Hepatocyte (in vitro differentiated cells): ENCODE data around the gene ANAPC10. TPM values are rescaled to one million over a fixed set of nuclear protein-coding genes. Genes with fewer than 3 reads are reported as not detected.

Source experiments
- DNase-seq: peaks from one replicate; pipeline ENCODE4 v3.0.0-alpha.2; 2016; ENCODE audit warnings: low spot score
- H2AFZ ChIP-seq: fragments of 200-600 bp; sonication (generic); 2 replicates; pipeline ENCODE4 v1.6.0; 2016; ENCODE audit warnings: antibody characterized with exemption, mild to moderate bottlenecking
- H3K27ac ChIP-seq: fragments of 200-600 bp; sonication (generic); 2 replicates; pipeline ENCODE4 v1.5.1; 2016; ENCODE audit warnings: mild to moderate bottlenecking
- H3K27me3 ChIP-seq: fragments of 200-600 bp; sonication (generic); 2 replicates; pipeline ENCODE4 v1.6.1; 2016
- H3K36me3 ChIP-seq: fragments of 200-600 bp; sonication (generic); replicated peaks from 2 replicates; pipeline ENCODE4 v1.5.1; 2016; ENCODE audit warnings: low read depth; ENCODE audit not compliant: insufficient read depth
- H3K4me1 ChIP-seq: fragments of 200-600 bp; sonication (generic); 2 replicates; pipeline ENCODE4 v1.5.1; 2016; ENCODE audit warnings: mild to moderate bottlenecking, moderate library complexity; ENCODE audit not compliant: insufficient read depth
- H3K4me2 ChIP-seq: fragments of 200-600 bp; sonication (generic); 2 replicates; pipeline ENCODE4 v1.6.0; 2016
- H3K4me3 ChIP-seq: fragments of 200-600 bp; sonication (generic); 2 replicates; pipeline ENCODE4 v1.5.1; 2016; ENCODE audit warnings: mild to moderate bottlenecking
- H3K79me2 ChIP-seq: fragments of 200-600 bp; sonication (generic); 2 replicates; pipeline ENCODE4 v1.6.0; 2017; ENCODE audit warnings: mild to moderate bottlenecking
- H3K9me2 ChIP-seq: fragments of 200-600 bp; sonication (generic); replicated peaks from 2 replicates; pipeline ENCODE4 v1.6.0; 2017; ENCODE audit warnings: mild to moderate bottlenecking; ENCODE audit not compliant: insufficient read depth
- H3K9me3 ChIP-seq: fragments of 200-600 bp; sonication (generic); 2 replicates; pipeline ENCODE4 v1.5.1; 2016; ENCODE audit warnings: low read depth, mild to moderate bottlenecking
- H4K20me1 ChIP-seq: fragments of 200-600 bp; sonication (generic); 2 replicates; pipeline ENCODE4 v1.6.0; 2016; ENCODE audit warnings: mild to moderate bottlenecking; ENCODE audit not compliant: insufficient read depth, poor library complexity, severe bottlenecking
- EZH2 ChIP-seq: fragments of 200-600 bp; sonication (generic); IDR thresholded peaks from 2 replicates; pipeline ENCODE4 v1.6.1; 2016; ENCODE audit warnings: antibody characterized with exemption, mild to moderate bottlenecking, borderline replicate concordance
- EZH2phosphoT487 ChIP-seq: fragments of 200-600 bp; sonication (generic); IDR thresholded peaks from one replicate; pipeline ENCODE4 v1.6.1; 2018; ENCODE audit warnings: antibody characterized with exemption, mild to moderate bottlenecking, low read depth, moderate library complexity; ENCODE audit not compliant: unreplicated experiment, severe bottlenecking
- WGBS: methylation state at CpG from one replicate; pipeline ENCODE4 v1.1.6; 2016; ENCODE audit warnings: low lambda C conversion rate; ENCODE audit errors: missing lambda C conversion rate; 5-methylcytosine and 5-hydroxymethylcytosine counted together
- polyA plus RNA-seq: library from polyadenylated mRNA; unstranded; fragments of >200 nt; fragmentation: Nextera tagmentation; extraction: Ambion mirVana; gene quantifications from 2 replicates; pipeline ENCODE4 v1.2.1, GENCODE V29; 2016
- total RNA-seq: library from RNA; depleted of rRNA; stranded (reverse); fragments of >200 nt; gene quantifications from 2 replicates; pipeline ENCODE4 v1.2.3, GENCODE V29; 2014
- TF ChIP-seq, protein P1 (sequence below): fragments of 200-600 bp; sonication (generic); IDR thresholded peaks from 2 replicates; pipeline ENCODE4 v1.5.1; 2016; ENCODE audit warnings: antibody characterized with exemption, mild to moderate bottlenecking; ENCODE audit not compliant: poor library complexity

The ANAPC10 gene
- total and polyA plus RNA-seq, 2 experiments from 2014 or later, result 27.2 to 31.0 TPM

DNA sequence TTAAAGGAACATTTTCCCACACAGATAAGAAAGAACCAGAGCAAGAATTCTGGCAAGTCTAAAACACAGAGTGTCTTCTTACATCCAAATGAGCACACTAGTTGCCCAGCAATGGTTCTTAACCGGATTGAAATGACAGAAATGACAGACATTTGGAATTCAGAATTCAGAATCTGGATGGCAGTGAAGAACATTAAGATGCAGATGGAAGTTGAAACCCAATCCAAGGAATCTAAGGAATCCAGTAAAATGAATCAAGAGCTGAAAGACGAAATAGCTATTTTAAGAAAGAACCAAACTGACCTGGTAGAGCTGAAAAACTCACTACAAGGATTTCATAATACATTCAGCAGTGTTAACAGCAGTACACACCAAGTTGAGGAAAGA is 21.5 kb downstream of the ANAPC10 start:
- TF ChIP-seq EZH2phosphoT487 (no peak), EZH2 (no peak)
- TF ChIP-seq, protein P1, sequence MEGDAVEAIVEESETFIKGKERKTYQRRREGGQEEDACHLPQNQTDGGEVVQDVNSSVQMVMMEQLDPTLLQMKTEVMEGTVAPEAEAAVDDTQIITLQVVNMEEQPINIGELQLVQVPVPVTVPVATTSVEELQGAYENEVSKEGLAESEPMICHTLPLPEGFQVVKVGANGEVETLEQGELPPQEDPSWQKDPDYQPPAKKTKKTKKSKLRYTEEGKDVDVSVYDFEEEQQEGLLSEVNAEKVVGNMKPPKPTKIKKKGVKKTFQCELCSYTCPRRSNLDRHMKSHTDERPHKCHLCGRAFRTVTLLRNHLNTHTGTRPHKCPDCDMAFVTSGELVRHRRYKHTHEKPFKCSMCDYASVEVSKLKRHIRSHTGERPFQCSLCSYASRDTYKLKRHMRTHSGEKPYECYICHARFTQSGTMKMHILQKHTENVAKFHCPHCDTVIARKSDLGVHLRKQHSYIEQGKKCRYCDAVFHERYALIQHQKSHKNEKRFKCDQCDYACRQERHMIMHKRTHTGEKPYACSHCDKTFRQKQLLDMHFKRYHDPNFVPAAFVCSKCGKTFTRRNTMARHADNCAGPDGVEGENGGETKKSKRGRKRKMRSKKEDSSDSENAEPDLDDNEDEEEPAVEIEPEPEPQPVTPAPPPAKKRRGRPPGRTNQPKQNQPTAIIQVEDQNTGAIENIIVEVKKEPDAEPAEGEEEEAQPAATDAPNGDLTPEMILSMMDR, result no peak
- Histone ChIP-seq H3K36me3 (no peaks in the 10 kb centered on the region), H3K9me3 (no peaks in the 10 kb centered on the region), H4K20me1 (no peaks in the 10 kb centered on the region), H3K4me2 (no peak overlapping the region), H3K4me1 (no peaks in the 10 kb centered on the region), H3K4me3 (no peak overlapping the region), H3K27ac (no peak overlapping the region), H2AFZ (no peak overlapping the region), H3K27me3 (no peaks in the 10 kb centered on the region), H3K79me2 (peaks cover 31% of the 10 kb centered on the region), H3K9me2 (no peaks in the 10 kb centered on the region)
- DNase-seq, result no peak
- WGBS, result 81% methylated on average over 2 of the region's 2 CpGs

- H3K9me3 ChIP-seq, result no peaks in the 10 kb centered on the region
- H3K9me2 ChIP-seq, result no peaks in the 10 kb centered on the region
- no peaks in the 10 kb centered on the region for H4K20me1 ChIP-seq
- DNase-seq, result no peak
- H3K4me2 ChIP-seq, result no peak overlapping the region
- 55% methylated on average over 1 of the region's 1 CpG for WGBS
- no peak overlapping the region for H3K27ac ChIP-seq
- H3K36me3 ChIP-seq, result no peaks in the 10 kb centered on the region
- peaks cover 31% of the 10 kb centered on the region for H3K79me2 ChIP-seq
- H3K27me3 ChIP-seq, result no peaks in the 10 kb centered on the region
- H2AFZ ChIP-seq, result no peak overlapping the region
- H3K4me3 ChIP-seq, result no peak overlapping the region
- H3K4me1 ChIP-seq, result no peaks in the 10 kb centered on the region
- TF ChIP-seq, protein P1, result no peak
- TF ChIP-seq EZH2 (no peak), EZH2phosphoT487 (no peak)
Measured at GRCh38 chr4:145075742-145076468, 22.1 kb downstream of the ANAPC10 start.

GRCh38 chr4:145071560-145071959 is 26.4 kb downstream of the ANAPC10 start:
- no peak overlapping the region for H2AFZ ChIP-seq
- H3K9me2 ChIP-seq, result no peaks in the 10 kb centered on the region
- peaks cover 12% of the 10 kb centered on the region for H3K79me2 ChIP-seq
- DNase-seq, result no peak
- no peak for TF ChIP-seq EZH2
- no peak for TF ChIP-seq EZH2phosphoT487
- TF ChIP-seq, protein P1, result no peak
- no peaks in the 10 kb centered on the region for H3K4me1 ChIP-seq
- no peak overlapping the region for H3K4me2 ChIP-seq
- 96% methylated on average over 2 of the region's 2 CpGs for WGBS
- H3K27me3 ChIP-seq, result no peaks in the 10 kb centered on the region
- no peaks in the 10 kb centered on the region for H3K36me3 ChIP-seq
- H4K20me1 ChIP-seq, result no peaks in the 10 kb centered on the region
- no peak overlapping the region for H3K27ac ChIP-seq
- H3K4me3 ChIP-seq, result no peak overlapping the region
- H3K9me3 ChIP-seq, result no peaks in the 10 kb centered on the region
